AG04450 (cell line): Measurements from ENCODE around the gene GRB10. TPM values are rescaled to one million over a fixed set of nuclear protein-coding genes. Genes with fewer than 3 reads are reported as not detected.

Source experiments
- CTCF ChIA-PET: fragments of 300-600, 350-600 bp; formaldehyde crosslinking; extraction: SDS; loops from one replicate; lab custom pipeline; 2022; ENCODE audit warnings: antibody characterized with exemption, inconsistent platforms; lab: Charles Lee
- POLR2A ChIA-PET: fragments of 350-600 bp; formaldehyde crosslinking; extraction: SDS; loops from one replicate; lab custom pipeline; 2021; ENCODE audit warnings: antibody characterized with exemption, inconsistent platforms; lab: Yijun Ruan, JAX
- DNase-seq: peaks from one replicate; pipeline ENCODE4 v3.0.0-alpha.2; 2011; ENCODE audit warnings: low read depth, low spot score
- H3K27ac ChIP-seq: one replicate; pipeline ENCODE4 v1.5.1; 2012; ENCODE audit warnings: low read depth, low read length, control low read depth
- H3K27me3 ChIP-seq: one replicate; pipeline ENCODE4 v1.6.0; 2012; ENCODE audit warnings: low read length; ENCODE audit not compliant: control insufficient read depth, insufficient read depth
- H3K4me3 ChIP-seq: 2 replicates; pipeline ENCODE4 v1.5.1; 2011; ENCODE audit warnings: mild to moderate bottlenecking, low read depth, low read length, control low read depth
- H3K9me3 ChIP-seq: 2 replicates; pipeline ENCODE4 v1.5.1; 2012; ENCODE audit warnings: low read length; ENCODE audit not compliant: control insufficient read depth, insufficient read depth
- CTCF ChIP-seq: IDR thresholded peaks from 2 replicates; pipeline ENCODE4 v1.5.1; 2011; ENCODE audit warnings: low read depth, low read length, control low read depth, inconsistent platforms
- polyA plus RNA-seq: library from polyadenylated mRNA; depleted of rRNA; stranded (reverse); fragments of >200 nt; gene quantifications from 2 replicates; pipeline ENCODE4 v1.2.3, GENCODE V29; 2011

GRB10 gene
- polyA plus RNA-seq, 1 experiment: 8.0 TPM

- no peak overlapping the region for H3K4me3 ChIP-seq
- no peak for TF ChIP-seq CTCF
- CTCF ChIA-PET: no interaction called here
- POLR2A ChIA-PET: no interaction called here
- H3K27ac ChIP-seq: no peak overlapping the region
- no peaks in the 10 kb centered on the region for H3K9me3 ChIP-seq
- no peak for DNase-seq
- no peaks in the 10 kb centered on the region for H3K27me3 ChIP-seq
These were observed 56.9 kb downstream of the GRB10 start for GRCh38 chr7:50725774-50726173.

- TF ChIP-seq CTCF: no peak
- ChIA-PET POLR2A (no interaction called here), CTCF (no interaction called here)
These were observed 57.9 kb downstream of the GRB10 start for GRCh38 chr7:50724526-50725520.

DNA sequence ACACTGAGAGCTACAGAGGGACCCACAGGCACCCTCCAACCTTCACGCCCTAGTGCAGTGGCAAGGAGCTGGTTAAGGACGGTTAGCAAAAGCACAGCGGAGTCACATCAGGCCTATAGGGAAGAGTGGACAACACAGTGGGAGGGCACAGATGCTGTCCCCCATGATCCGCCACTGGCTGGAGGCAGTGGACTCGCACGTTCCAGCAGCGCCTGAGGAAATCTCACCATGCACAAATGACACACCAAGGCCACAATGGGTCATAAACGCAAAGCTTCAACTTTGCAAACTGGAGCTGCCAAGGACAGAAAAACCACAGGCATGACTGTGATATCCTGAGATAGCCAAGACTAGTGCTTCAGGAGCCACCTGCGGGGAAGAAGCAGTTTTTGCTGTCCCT is 58.8 kb downstream of the GRB10 start:
- ChIA-PET POLR2A (no interaction called here), CTCF (no interaction called here)
- Histone ChIP-seq H3K27ac (no peak overlapping the region), H3K27me3 (no peaks in the 10 kb centered on the region), H3K9me3 (no peaks in the 10 kb centered on the region), H3K4me3 (no peak overlapping the region)
- DNase-seq: no peak
- TF ChIP-seq CTCF: no peak

More at GRCh38 chr7:50724526-50725520, 57.9 kb downstream of the GRB10 start:
- Histone ChIP-seq H3K9me3 (no peaks in the 10 kb centered on the region), H3K27ac (no peak overlapping the region), H3K4me3 (no peak overlapping the region), H3K27me3 (no peaks in the 10 kb centered on the region)
- DNase-seq: no peak

DNA sequence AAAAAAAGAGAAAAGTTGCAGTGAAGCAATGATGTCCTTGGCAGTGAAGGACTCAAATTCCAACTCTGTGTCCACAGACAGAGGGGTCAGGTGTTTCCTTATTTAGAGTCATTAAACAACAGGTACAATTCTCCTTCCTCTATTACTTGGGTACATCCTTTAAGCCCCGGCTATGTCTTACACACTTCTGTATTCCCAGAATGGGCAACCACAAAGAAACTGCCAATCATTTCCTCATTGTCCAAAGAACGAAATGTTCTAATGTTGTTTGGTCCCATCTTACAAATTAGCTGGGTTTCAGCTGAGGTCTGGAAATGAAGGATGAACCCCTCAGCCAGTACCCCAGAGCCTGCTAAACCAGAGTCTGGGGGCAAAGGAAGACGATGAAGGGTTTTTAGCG is 59.5 kb downstream of the GRB10 start:
- H3K27me3 ChIP-seq: no peaks in the 10 kb centered on the region
- H3K9me3 ChIP-seq: no peaks in the 10 kb centered on the region
- CTCF ChIA-PET: no interaction called here
- no peak for TF ChIP-seq CTCF
- no peak overlapping the region for H3K4me3 ChIP-seq
- POLR2A ChIA-PET: no interaction called here
- H3K27ac ChIP-seq: no peak overlapping the region
- no peak for DNase-seq

- no peak for TF ChIP-seq CTCF
- Histone ChIP-seq H3K4me3 (no peak overlapping the region), H3K27ac (no peak overlapping the region), H3K27me3 (no peaks in the 10 kb centered on the region), H3K9me3 (no peaks in the 10 kb centered on the region)
- no peak for DNase-seq
- POLR2A ChIA-PET: no interaction called here
- CTCF ChIA-PET: no interaction called here
These were observed 60.9 kb downstream of the GRB10 start for GRCh38 chr7:50721661-50722259.
